ENCODE data around the gene ATN1.
A peak's percentile ranks its signal among the peaks of the same experiment; 100 is the strongest.

GRCh38 chr12:6965026-6965661, 37.4 kb downstream of the ATN1 start:
- peak; percentile 85 to 99 (median 95) for TF ChIP-seq CTCF (IDR thresholded peaks at IDR 0.05)
- peak; percentile 24 to 49 (median 46) for TF ChIP-seq POLR2A (IDR thresholded peaks at IDR 0.05)

Data from body of pancreas (tissue), 4 donors.